Hematopoietic multipotent progenitor cell treated with erythropoietin and hydrocortisone succinate and interleukin-3 and kit ligand, for 17 days (in vitro differentiated cells): ENCODE data around the gene RNF141.
A peak's percentile ranks its signal among the peaks of the same experiment; 100 is the strongest.

Experiments
- DNase-seq: peaks from one replicate; pipeline ENCODE4 v3.0.0-alpha.2; 2015; ENCODE audit warnings: low spot score

The RNF141 gene

DNA sequence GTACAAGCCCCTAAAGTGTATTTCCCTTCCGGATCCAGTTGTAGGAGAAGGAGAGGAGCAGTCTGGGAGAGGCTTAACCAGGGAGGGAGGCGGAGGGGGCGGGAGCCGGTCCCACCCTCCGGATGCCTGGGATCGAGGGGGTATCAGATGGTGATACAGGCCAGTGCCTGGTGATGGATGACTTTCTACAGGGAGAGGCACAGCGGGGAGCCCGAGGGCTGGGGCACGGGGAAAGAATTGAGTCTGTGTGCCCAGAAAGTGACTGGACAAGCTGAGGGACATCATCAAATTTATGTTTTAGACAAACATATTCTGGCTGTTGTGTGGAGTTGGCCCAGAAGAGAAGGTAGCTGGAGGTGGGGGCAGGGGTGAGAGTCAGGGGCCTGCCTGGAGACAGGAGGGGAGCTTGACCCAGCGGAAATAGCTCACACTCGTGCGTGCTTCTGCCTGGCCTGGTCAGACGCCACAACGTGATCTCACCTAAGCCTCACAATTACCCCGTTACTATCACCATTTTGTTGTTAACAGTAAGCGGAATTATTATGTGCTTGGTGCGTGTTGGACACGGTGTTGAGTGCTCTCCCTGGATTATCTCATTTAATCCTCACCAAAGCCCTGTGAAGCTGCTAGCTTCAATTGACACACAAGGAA lies 43.5 kb downstream of the RNF141 start:
- no peak for DNase-seq

- no peak for DNase-seq
Observed at GRCh38 chr11:10496296-10496936, 44.6 kb downstream of the RNF141 start.

DNA sequence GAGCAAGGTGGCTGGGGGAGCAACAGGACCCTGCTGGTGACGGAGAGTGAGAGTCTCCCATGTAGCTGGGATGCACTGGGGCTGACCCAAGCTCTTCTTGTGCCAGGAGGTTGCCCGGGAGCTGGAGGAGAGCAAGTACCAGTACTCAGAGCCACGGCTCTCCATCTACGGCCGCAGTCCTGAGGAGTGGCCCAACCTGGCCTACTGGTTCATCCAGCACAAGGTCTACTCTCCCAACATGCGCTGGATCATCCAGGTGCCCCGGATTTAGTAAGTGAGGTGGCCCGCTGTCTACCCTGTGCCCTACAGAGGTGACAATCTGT lies 45.6 kb downstream of the RNF141 start:
- DNase-seq, result no peak

DNA sequence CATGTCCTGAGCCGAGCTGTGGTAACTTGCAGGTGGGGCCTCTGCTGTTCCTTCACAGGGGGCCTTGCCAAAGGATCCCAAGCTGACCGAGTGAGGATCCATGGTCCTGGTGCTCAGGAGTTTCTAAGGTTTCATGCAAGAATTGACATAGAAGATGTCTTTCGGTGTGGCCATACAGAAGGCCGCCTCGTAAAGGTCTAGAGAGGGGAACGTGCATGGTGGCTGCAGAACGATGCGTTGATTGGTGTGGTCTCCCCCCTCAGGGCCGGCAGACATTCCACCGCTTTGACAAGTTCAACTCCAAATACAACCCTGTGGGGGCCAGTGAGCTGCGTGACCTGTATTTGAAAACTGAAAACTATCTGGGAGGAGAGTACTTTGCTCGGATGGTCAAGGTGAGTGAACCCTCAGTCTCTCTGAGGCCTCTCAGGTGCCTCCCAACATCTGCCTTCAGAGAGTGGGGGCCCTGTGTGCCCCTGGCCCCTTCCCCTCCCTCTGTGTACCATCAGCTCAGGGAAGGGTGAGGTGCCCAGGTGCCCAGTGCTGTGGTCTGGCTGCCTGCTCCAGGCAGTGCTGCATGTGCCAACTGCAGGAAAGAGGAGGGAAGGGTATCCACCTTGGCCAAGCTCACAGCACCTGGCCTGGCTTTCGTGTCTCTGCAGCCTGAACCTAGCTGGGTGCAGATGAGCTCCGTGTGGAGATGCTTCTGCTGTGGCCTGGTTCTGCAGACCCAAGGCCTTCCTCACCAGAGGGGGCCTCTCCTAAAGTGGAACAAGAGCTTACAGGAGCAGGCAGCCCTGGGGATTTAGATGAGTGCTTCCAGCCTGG lies 46.1 kb downstream of the RNF141 start:
- DNase-seq, result no peak

DNA sequence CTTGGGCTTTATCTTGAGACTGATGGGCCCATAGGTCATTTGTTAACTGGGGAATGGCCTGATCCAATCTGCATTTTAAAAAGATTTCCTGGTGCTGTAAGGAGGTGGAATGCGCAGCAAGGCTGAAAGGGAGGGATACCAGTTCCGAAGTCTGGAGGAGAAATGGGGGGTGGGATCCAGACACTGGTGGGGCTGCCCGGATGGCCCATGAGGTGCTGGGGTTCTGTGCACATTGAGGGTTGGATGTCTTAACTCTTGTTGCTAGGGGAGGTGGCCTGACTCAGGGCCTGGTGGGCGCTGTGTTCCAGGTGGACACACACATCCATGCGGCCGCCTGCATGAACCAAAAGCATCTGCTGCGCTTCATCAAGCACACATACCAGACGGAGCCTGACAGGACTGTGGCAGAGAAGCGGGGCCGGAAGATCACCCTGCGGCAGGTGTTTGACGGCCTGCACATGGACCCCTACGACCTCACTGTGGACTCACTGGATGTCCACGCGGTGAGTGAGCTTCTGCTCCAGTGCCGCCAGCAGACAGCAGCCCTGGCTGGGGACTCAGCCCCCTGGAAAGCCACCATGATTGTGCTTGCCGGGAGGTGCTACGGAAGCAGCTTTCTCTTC lies 47.8 kb downstream of the RNF141 start:
- no peak for DNase-seq

GRCh38 chr11:10492084-10492483 lies 48.9 kb downstream of the RNF141 start:
- no peak for DNase-seq

DNA sequence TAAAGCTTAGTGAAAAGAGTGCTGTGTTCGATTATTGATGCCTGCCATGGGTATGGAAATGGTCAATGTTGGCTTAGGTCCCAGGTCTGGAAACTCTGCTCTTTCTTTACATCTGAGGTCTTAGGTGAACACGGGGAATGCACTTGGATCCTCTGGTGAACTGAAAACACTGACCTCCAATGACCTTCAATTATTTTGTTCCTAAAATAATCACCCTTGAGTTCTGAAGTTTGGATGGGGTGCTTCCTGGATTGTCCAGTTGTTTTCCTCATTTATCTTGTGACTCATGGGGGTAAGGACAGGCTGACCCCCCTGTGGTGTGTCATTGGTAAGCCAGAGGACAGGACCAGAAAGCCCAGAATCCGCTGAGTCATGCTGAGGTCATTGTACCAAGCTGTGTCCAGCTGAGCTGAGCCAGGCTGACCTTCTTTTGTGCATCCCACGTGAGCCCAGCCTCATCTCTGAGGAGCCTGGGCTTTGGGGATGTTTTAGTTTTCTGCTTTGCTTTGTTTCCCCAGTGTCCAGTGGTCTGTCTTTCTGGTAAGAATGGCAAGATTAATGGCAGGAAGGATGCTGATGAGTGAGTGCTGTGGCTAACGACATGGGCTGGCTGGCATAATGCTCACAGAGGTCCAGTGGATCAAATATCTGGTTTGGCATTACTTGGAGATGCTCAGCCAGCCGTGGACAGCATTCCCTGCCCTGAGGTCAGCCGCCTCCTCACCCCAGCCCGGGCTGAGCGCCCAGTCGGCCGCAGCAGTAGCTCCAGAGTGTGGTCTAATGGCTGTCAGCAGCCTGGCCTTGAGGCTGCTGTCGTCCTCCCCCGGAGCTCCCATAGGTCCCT lies 50.4 kb downstream of the RNF141 start:
- peak; percentile 36 for DNase-seq

DNA sequence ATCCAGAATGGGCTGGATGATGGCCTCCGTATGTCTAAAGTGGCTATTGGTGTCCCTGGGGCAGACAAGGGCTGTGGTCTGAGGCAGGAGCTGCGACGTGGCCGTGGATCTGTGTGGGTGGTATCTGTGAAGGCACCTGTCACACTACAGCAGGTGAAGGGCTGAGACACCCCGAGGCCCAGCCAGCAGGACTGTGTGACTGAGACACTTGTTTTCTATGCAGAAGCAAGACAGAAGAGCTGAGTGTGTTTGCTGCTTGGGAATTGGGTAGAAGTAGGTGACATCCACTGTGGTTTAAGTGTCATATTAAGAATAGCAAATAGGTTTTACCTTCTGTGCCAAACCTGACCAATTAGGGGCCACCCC lies 51.0 kb downstream of the RNF141 start:
- no peak for DNase-seq

DNA sequence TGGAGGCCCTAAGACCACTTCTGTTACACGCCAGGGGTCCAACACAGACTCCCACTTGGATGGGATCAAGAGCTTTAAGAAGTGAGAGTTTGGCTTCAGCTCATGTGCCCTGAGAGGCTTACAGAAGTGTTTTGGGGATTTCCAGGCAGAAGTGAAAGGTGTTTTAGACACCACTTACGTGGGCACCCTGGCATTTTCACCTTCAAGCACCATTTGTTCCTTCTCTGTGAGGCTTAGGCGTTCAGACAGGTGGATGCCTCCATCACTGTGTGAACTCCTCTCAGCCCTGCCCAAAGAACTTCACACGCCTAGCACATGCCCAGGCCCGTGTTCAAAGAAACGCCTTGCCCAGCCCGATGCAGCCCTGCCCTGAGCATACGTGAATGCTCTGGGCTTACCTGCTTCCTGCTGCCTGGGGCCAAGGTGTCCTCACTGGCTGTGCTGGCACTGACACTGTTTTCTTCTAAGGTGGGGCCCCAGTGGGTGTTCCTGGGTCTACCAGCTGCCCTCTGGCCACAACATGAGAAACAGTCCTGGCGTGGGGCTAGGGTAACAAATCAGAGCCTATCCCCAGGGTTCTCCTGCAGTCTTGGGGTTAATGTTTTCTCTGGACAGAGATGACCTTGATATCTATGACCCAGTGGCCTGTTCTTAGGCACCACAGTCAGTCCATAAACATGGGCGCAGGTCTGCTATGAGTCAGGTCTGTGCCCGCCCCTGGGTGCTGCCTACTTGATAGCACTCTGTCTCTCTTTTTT lies 51.9 kb downstream of the RNF141 start:
- peak; percentile 47 for DNase-seq

- DNase-seq, result no peak
Observed at GRCh38 chr11:10488121-10488933, 52.7 kb downstream of the RNF141 start.

DNA sequence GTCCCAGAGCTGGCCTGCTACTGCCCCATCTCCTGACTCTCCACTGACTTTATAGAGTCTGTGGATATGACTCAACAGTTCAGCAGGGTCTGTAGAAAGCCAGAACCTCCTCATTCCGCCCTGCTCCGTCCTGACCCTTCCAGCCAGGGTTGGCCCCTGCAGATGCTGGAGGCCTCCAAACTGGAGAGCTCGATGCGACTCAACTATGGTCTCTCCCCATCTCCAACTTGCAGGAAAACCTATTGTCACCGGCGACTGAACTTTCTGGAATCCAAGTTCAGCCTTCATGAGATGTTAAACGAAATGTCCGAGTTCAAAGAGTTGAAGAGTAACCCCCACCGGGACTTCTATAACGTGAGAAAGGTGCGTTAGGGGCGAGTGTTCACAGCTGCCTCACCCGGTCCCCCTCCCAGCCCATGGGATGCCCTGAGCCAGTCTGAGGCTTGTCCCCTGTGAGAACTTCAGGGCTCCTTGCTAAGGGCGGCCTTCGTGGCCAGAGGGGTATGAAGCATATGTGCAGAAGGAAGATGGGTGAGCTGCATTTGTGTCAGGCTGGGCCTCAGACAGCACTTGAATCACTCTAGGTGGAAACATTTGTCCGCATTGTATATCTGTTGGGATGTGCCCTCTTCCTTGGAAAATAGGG lies 53.9 kb downstream of the RNF141 start:
- DNase-seq, result no peak

DNA sequence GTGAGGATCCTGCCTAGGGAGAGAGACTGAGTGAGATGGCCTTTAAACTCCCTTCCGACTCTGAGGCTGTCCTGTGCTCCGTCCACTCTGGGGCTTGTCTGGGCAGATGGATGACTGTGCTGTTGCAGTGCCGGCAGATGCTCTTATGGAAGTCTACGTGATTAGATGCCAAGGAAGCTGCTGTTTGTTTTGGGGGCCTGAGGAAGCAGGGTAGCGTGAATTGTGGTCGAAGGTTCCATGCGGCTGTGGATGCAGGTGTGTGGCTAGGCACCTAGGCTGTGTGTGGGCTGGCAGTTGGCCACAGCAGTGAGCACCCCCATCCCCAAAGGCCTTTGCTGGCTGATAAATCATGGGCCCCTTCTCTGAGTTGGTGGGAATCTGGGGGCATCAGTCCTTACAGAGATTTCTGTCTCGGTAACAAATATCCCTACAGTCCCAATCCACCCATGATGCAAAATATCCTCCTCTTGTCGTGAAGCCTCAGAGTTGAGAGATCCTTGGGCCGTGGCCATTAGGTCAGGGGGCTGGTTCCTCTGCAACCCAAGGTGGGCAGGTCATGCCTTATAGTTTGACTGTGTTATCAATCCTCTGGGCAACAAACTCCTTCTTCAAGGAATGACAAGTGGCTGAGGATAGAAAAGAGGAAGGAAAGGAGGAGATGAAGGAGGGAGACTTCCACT lies 54.7 kb downstream of the RNF141 start:
- DNase-seq, result no peak

DNA sequence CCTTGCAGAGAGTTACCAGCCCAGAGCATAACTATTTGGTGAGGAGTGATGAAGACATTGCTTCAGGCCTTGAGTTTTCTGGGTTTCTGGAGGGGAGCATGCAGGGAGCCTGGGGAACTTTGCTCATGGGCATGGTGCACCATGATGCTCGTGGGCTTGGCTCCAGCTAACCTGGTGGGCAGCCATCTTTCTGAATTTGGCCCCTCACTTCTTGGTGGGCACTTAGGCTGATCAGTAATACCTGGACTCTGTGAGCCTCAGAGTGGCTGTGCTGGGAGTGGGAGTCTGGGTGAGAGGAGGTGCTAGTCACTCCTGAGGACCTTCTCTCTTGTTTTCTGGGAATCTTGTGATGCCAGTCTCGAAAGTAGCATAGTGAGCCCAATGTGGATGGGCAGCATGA lies 55.3 kb downstream of the RNF141 start:
- DNase-seq, result no peak

- DNase-seq, result no peak
Observed at GRCh38 chr11:10484461-10485180, 56.4 kb downstream of the RNF141 start.

GRCh38 chr11:10483584-10483983 lies 57.4 kb downstream of the RNF141 start:
- no peak for DNase-seq

DNA sequence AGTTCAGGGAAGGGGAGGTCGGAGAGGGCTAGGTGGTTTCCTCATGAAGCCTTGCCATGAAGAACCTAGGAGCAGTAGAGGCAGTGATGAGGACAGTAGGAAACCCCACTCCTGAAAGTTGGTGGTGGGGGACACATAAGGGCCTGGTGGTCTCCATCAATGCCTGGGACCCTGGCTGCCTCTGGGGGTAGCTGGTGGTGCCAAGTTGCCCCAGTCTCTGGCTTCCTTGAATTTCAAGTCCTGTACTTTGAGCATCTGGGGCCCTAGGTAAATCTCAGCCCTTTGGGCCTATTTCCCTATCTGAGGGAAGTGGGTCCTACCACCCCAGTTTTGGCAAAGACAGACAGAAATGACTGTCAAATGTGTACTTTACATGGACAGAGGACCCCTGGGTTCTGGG lies 57.8 kb downstream of the RNF141 start:
- no peak for DNase-seq

DNA sequence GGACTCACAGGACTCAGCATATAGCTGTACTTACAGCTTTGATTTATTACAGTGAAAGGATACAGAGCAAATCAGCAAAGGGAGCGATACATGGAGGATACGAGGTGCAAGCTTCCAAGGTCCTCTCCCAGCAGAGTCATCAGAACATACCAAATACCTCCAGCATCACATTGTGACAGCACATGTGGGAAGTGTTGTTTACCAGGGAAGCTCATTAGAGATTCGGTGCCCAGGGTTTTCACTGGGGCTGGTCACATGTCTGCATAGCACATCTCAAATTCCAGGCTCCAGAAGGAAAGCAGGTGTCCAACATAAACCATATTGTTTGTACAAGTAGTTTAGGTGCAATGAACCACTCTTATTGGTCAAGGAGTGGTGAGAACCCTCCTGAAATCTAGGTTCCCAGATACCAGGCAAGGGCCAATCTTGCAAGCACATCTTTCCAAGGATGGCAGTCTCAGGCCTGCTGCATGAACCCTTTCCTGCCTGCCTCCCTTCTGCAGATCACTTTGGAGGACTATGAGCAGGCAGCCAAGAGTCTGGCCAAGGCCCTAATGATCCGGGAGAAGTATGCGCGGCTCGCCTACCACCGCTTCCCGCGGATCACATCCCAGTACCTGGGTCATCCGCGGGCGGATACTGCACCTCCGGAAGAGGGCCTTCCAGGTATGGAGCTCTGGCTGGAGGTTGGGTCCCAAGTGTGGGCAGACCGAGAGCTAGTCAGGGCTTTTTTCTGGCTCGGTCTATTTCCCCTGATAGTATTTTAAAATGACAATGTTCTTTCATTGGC lies 59.2 kb downstream of the RNF141 start:
- DNase-seq, result no peak

DNA sequence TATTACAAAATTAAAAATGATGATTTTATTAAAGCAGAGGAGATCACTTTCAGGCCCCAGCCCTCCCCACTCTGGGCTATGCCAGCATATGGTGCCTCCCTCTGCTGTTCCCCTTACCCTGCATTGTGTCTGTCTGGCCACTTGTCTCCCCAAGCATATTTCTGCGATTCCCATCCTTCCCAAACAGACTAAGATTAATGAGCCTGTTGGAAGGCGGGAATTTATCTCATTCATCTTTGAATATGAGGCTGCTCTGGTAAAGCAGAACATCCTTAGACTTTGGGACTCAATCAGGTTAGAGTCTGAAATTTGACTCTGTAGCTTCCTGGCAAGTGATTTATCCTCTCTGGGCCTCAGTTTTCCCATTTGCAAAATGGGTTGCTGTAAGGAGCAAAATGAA lies 60.2 kb downstream of the RNF141 start:
- DNase-seq, result no peak
